ENCODE results near the gene GADL1. TPM values are rescaled to one million over a fixed set of nuclear protein-coding genes. Genes with fewer than 3 reads are reported as not detected.

Gene GADL1
- total RNA-seq, 1 donor from 2014 or later = 7.7 TPM

- peak; percentile 70 for DNase-seq (ENCODE audit: low spot score)
Measured at GRCh38 chr3:30811151-30811795, 83.2 kb downstream of the GADL1 start.

- peak; percentile 76 for DNase-seq (ENCODE audit: low spot score)
Measured at GRCh38 chr3:30810625-30811024, 83.8 kb downstream of the GADL1 start.

GRCh38 chr3:30805695-30806094 is 88.8 kb downstream of the GADL1 start:
- no peak for DNase-seq (ENCODE audit: low spot score)

GRCh38 chr3:30804984-30805383 is 89.5 kb downstream of the GADL1 start:
- no peak for DNase-seq (ENCODE audit: low spot score)

- DNase-seq (ENCODE audit: low spot score) = no peak
Measured at GRCh38 chr3:30795176-30795575, 99.3 kb downstream of the GADL1 start.

- no peak for DNase-seq (ENCODE audit: low spot score)
Measured at GRCh38 chr3:30793740-30794139, 100.7 kb downstream of the GADL1 start.

- DNase-seq (ENCODE audit: low spot score) = peak; percentile 61
Measured at GRCh38 chr3:30790150-30790549, 104.3 kb downstream of the GADL1 start.

- peak; percentile 88 for DNase-seq (ENCODE audit: low spot score)
Measured at GRCh38 chr3:30786365-30786764, 108.1 kb downstream of the GADL1 start.

- no peak for DNase-seq (ENCODE audit: low spot score)
Measured at GRCh38 chr3:30779686-30780287, 114.7 kb downstream of the GADL1 start.

- no peak for DNase-seq (ENCODE audit: low spot score)
Measured at GRCh38 chr3:30778933-30779332, 115.5 kb downstream of the GADL1 start.

- no peak for DNase-seq (ENCODE audit: low spot score)
Measured at GRCh38 chr3:30777426-30778113, 116.9 kb downstream of the GADL1 start.

- no peak for DNase-seq (ENCODE audit: low spot score)
Measured at GRCh38 chr3:30776186-30776815, 118.2 kb downstream of the GADL1 start.

GRCh38 chr3:30775040-30775439 is 119.4 kb downstream of the GADL1 start:
- DNase-seq (ENCODE audit: low spot score) = peak; percentile 97

- DNase-seq (ENCODE audit: low spot score) = no peak
Measured at GRCh38 chr3:30774062-30774461, 120.4 kb downstream of the GADL1 start.

- DNase-seq (ENCODE audit: low spot score) = peak; percentile 54
Measured at GRCh38 chr3:30770387-30770786, 124.1 kb downstream of the GADL1 start.

GRCh38 chr3:30768703-30769550 is 125.5 kb downstream of the GADL1 start:
- DNase-seq (ENCODE audit: low spot score) = peak; percentile 75

GRCh38 chr3:30768046-30768445 is 126.4 kb downstream of the GADL1 start:
- no peak for DNase-seq (ENCODE audit: low spot score)

- DNase-seq (ENCODE audit: low spot score) = no peak
Measured at GRCh38 chr3:30766522-30766921, 127.9 kb downstream of the GADL1 start.

- DNase-seq (ENCODE audit: low spot score) = no peak
Measured at GRCh38 chr3:30764891-30765290, 129.6 kb downstream of the GADL1 start.

- no peak for DNase-seq (ENCODE audit: low spot score)
Measured at GRCh38 chr3:30764281-30764680, 130.2 kb downstream of the GADL1 start.

GRCh38 chr3:30761374-30761773 is 133.1 kb downstream of the GADL1 start:
- no peak for DNase-seq (ENCODE audit: low spot score)

- no peak for DNase-seq (ENCODE audit: low spot score)
Measured at GRCh38 chr3:30760737-30761136, 133.7 kb downstream of the GADL1 start.

Measured in umbilical cord (tissue), 2 donors.